VCaP (cell line): ENCODE measurements around the gene CACNA2D2.

Experiments used
- H3K27ac ChIP-seq: fragments of 450-650 bp; 2 replicates; pipeline ENCODE4 v1.5.1; 2017
- CTCF ChIP-seq: fragments of 450-650 bp; conservative IDR thresholded peaks from 2 replicates; pipeline ENCODE4 v1.5.1; 2017; ENCODE audit warnings: mild to moderate bottlenecking, moderate library complexity

The CACNA2D2 gene

DNA sequence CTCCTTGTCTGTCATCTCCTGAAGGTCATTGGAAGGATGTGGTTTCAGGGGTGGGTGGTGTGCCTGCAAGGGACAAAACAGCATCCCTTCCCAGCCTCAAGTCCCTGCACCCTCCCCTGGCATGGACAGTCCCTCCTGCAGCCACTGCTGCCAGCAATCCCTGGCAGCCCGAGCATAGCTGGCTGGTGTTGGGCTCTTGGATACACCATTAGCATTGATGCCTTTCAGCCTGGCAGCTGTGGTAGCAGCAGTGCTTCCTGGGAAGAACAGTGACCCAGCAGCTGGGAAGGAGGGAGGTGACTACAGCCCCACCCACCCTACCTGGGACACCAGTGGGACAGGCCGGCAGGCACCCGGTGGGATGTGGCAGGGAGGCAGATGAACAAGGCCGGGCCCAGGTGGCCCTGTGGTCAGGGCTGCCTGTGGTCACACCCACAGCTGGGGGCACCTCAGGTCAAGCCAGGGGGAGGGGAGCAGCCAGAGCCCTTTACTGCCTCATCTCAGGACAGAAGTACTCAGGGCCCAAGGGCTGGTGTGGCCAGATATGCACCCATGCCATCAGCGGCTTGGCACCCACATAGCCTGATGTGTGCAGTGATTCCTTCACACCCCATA is 111.2 kb downstream of the CACNA2D2 start:
- no peak overlapping the region for H3K27ac ChIP-seq
- no peak for TF ChIP-seq CTCF

- TF ChIP-seq CTCF, result no peak
- peak overlapping the region; percentile 52; the same call in 1 of the 2 replicates for H3K27ac ChIP-seq
These were observed 112.8 kb downstream of the CACNA2D2 start for GRCh38 chr3:50390508-50391224.

- no peak for TF ChIP-seq CTCF
- H3K27ac ChIP-seq, result no peak overlapping the region
These were observed 114.0 kb downstream of the CACNA2D2 start for GRCh38 chr3:50389414-50389767.

DNA sequence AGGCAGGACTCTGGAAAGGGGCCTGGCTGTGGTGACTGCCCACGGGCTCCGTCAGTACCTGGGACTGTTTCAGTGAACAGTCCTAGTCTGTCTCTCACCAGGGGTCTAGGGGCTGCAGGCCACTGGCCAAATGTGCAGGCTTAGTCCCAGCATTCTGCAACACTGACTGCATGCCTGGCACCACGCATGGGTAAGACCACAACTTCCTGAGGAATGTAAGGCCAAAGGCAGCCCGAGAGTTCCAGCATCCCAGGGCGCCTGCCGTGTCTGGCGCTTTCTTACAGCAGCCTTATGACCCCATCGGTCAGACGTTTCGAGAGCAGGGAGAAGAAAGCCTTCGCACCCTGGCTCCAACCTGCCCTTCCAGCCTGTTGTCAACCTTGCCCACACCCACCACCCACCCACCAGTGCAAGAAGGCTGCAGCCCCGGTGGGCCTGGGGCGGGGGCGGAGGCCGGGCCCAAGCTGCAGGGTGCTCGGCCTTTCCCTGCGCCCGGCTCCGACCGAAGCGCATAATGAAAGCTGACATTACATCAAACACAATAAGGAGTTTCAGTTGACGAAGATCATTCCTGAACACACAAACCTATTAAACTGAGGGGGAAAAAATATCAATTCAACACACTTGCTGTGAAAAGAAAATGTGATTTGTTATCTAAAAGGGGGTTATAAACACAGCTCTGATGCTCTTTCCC is 114.6 kb downstream of the CACNA2D2 start:
- no peak overlapping the region for H3K27ac ChIP-seq
- peak; percentile 11; the same call in 1 of the 2 replicates for TF ChIP-seq CTCF

- TF ChIP-seq CTCF, result peak; percentile 46; the same call in 1 of the 2 replicates
- no peak overlapping the region for H3K27ac ChIP-seq
These were observed 115.3 kb downstream of the CACNA2D2 start for GRCh38 chr3:50388016-50388719.

DNA sequence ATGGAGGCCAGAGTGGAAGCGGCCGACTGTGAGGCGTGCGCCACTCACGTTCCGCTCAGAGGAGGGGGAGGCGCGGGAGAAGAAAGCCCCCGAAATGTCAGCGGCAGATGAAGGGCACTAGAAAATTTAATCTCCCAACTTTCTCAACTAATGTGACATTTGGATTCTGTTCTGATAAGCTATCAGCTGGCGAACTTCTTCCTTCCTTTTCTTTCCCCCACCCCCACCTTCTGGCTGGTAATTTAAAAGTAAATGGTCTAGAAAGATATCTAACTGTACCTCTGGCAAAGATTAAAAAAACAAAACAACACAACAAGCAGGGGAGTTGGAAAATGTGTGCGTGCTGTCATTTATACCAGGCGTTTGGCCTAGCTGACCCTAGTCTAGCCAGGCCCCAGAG is 117.7 kb downstream of the CACNA2D2 start:
- TF ChIP-seq CTCF, result no peak
- H3K27ac ChIP-seq, result no peak overlapping the region

- H3K27ac ChIP-seq, result no peak overlapping the region
- TF ChIP-seq CTCF, result no peak
These were observed 119.7 kb downstream of the CACNA2D2 start for GRCh38 chr3:50383750-50384149.
